ENCODE data around the gene RAE1.
"Not testable (repeated sequence)": the region's sequence is repeated elsewhere in the genome, so short reads cannot be mapped to it uniquely, and the experiment has no call there.

RAE1 gene

GRCh38 chr20:57327820-57328219 lies 23.2 kb upstream of the RAE1 start:
- no peak for DNase-seq

- DNase-seq, result no peak
Observed at GRCh38 chr20:57329608-57330221, 21.3 kb upstream of the RAE1 start, which contains the start of gene SPO11. Gene SPO11, plus strand, starts transcription at chr20:57329803. Its CDS starts 65 bp downstream, at chr20:57329868.

- DNase-seq, result no peak
Observed at GRCh38 chr20:57330998-57331397, 20.1 kb upstream of the RAE1 start.

- no peak for DNase-seq
Observed at GRCh38 chr20:57332105-57333089, 18.7 kb upstream of the RAE1 start.

GRCh38 chr20:57335392-57335791 lies 15.7 kb upstream of the RAE1 start:
- no peak for DNase-seq

- no peak for DNase-seq
Observed at GRCh38 chr20:57341663-57342062, 9.4 kb upstream of the RAE1 start.

- DNase-seq, result no peak
Observed at GRCh38 chr20:57342829-57343228, 8.2 kb upstream of the RAE1 start.

- peak; percentile 68 for DNase-seq
Observed at GRCh38 chr20:57346477-57346876, 4.6 kb upstream of the RAE1 start.

- no peak for DNase-seq
Observed at GRCh38 chr20:57347393-57347792, 3.7 kb upstream of the RAE1 start.

- DNase-seq, result not testable (repeated sequence)
Observed at GRCh38 chr20:57348200-57348921, 2.7 kb upstream of the RAE1 start.

GRCh38 chr20:57348922-57349574 lies 2.0 kb upstream of the RAE1 start:
- not testable (repeated sequence) for DNase-seq

- no peak for DNase-seq
Observed at GRCh38 chr20:57350081-57350710, 859 bp upstream of the RAE1 start.

- not testable (repeated sequence) for DNase-seq
Observed at GRCh38 chr20:57350726-57351041, 371 bp upstream of the RAE1 start.

GRCh38 chr20:57352305-57352704 lies 1.2 kb downstream of the RAE1 start:
- DNase-seq, result no peak

- no peak for DNase-seq
Observed at GRCh38 chr20:57353351-57353750, 2.3 kb downstream of the RAE1 start.

- no peak for DNase-seq
Observed at GRCh38 chr20:57361517-57361916, 10.5 kb downstream of the RAE1 start.

- no peak for DNase-seq
Observed at GRCh38 chr20:57364451-57364850, 13.4 kb downstream of the RAE1 start.

GRCh38 chr20:57369596-57369995 lies 18.5 kb downstream of the RAE1 start:
- DNase-seq, result no peak

GRCh38 chr20:57370316-57370715 lies 19.3 kb downstream of the RAE1 start:
- DNase-seq, result no peak

GRCh38 chr20:57371363-57371762 lies 20.3 kb downstream of the RAE1 start:
- no peak for DNase-seq

- DNase-seq, result no peak
Observed at GRCh38 chr20:57372157-57372556, 21.1 kb downstream of the RAE1 start.

GRCh38 chr20:57372581-57373350 lies 21.7 kb downstream of the RAE1 start:
- no peak for DNase-seq

Data from activated T-cell treated with anti-CD3 and anti-CD28 coated beads, Interleukin-2, amount 50 U/mL, for 1 hour (primary cell).